C4-2B (cell line): ENCODE data around the gene CCDC138.

ENCODE experiments used
- H3K27ac ChIP-seq: fragments of 450-650 bp; 2 replicates; pipeline ENCODE4 v1.5.1; 2017
- ZFX ChIP-seq: fragments of 450-650 bp; IDR thresholded peaks from 2 replicates; pipeline ENCODE4 v1.6.1; 2017
- TF ChIP-seq, protein P1 (sequence below): fragments of 450-650 bp; conservative IDR thresholded peaks from 2 replicates; pipeline ENCODE4 v1.5.1; 2017; ENCODE audit warnings: mild to moderate bottlenecking

CCDC138 gene

DNA sequence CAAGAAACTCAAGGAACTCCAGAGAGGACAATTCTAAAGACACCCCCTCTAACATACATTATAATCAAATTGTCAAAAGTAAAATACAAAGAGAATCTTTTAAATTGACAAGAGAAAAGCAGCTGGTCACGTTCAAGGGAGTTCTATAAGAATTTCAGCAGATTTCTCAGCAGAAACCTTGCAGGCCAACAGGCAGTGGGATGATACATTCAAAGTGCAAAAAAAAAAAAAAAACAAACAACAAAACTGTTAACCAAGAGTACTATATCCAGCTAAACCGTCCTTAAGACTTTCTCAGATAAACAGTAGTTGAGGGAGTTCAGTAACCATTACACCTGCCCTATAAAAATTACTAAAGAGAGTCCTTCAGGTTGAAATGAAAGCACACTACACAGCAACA is 33.9 kb downstream of the CCDC138 start:
- TF ChIP-seq ZFX, result no peak
- no peak overlapping the region for H3K27ac ChIP-seq

DNA sequence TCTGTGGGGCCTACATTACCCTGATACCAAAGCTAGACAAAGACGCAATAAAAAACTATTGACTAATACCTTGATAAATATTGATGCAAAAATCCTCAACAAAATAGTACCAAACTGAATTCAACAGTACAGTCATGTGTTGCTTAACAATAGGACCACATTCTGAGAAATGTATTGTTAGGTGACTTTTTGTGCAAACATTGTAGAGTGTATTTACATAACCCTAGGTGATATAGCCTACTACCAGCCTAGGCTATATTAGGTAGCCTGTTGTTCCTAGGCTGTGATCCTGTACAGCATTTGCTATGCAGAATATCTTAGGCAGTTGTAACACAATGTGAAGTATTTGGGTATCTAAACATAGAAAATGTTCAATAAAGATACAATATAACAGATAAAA is 36.7 kb downstream of the CCDC138 start:
- TF ChIP-seq ZFX, result no peak
- TF ChIP-seq, protein P1, sequence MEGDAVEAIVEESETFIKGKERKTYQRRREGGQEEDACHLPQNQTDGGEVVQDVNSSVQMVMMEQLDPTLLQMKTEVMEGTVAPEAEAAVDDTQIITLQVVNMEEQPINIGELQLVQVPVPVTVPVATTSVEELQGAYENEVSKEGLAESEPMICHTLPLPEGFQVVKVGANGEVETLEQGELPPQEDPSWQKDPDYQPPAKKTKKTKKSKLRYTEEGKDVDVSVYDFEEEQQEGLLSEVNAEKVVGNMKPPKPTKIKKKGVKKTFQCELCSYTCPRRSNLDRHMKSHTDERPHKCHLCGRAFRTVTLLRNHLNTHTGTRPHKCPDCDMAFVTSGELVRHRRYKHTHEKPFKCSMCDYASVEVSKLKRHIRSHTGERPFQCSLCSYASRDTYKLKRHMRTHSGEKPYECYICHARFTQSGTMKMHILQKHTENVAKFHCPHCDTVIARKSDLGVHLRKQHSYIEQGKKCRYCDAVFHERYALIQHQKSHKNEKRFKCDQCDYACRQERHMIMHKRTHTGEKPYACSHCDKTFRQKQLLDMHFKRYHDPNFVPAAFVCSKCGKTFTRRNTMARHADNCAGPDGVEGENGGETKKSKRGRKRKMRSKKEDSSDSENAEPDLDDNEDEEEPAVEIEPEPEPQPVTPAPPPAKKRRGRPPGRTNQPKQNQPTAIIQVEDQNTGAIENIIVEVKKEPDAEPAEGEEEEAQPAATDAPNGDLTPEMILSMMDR, result no peak
- H3K27ac ChIP-seq, result no peak overlapping the region

DNA sequence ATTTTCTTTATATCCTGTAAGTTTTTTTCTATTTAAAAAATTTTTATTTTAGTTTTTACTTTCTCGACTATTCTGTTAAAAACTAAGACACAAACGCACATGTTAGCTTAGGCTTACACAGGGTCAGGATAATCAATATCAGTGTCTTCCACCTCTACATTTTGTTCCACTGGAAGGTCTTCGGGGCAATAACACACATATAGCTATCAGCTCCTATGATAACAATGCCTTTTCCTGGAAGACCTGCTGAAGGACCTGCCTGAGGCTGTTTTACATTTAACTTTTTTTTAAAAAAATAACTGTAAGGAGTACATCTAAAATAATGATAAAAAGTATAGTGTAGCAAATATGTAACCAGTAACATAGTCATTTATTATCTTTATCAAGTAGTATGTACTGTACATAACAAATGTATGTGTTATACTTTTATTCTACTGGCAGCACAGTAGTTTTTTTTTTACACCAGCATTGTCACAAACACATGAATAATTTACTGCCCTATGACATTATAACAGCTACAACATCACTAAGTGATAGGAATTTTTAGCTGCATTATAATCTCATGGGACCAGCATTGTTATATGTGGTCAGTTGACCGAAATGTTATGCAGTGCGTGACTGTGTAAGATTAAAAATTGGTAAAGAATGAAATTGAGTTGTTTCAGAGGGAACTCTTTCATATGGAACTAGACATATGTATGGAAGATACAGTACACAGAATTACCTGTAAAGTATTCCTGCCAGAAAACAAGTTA is 37.9 kb downstream of the CCDC138 start:
- TF ChIP-seq, protein P1, result no peak
- no peak for TF ChIP-seq ZFX
- H3K27ac ChIP-seq, result no peak overlapping the region

DNA sequence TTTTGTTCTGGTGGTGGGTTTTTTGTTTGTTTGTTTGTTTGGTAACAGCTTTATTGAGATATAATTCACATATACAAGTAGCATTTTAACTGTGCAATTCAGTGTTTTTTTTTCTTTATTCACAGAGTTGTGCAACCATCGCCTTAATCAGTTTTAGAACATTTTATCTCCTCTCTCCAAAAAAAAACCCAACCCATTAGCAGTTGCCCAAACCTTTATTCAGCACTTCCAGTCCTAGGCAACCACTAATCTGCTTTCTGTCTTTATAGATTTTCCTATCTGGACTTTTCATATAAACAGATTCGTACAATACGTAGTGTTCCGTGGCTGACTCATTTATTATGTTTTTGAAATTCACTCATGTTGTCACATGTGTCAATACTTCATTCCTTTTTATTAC is 38.7 kb downstream of the CCDC138 start:
- TF ChIP-seq, protein P1, result no peak
- no peak for TF ChIP-seq ZFX
- no peak overlapping the region for H3K27ac ChIP-seq

- H3K27ac ChIP-seq, result no peak overlapping the region
- TF ChIP-seq, protein P1, result no peak
- no peak for TF ChIP-seq ZFX
These were observed 39.2 kb downstream of the CCDC138 start for GRCh38 chr2:108825736-108826135.

GRCh38 chr2:108829578-108830310 is 43.2 kb downstream of the CCDC138 start:
- no peak overlapping the region for H3K27ac ChIP-seq
- TF ChIP-seq, protein P1, result no peak
- no peak for TF ChIP-seq ZFX

- H3K27ac ChIP-seq, result peak overlapping the region; percentile 84
- no peak for TF ChIP-seq ZFX
- TF ChIP-seq, protein P1, result no peak
These were observed 46.6 kb downstream of the CCDC138 start for GRCh38 chr2:108833219-108833618.

- no peak for TF ChIP-seq ZFX
- TF ChIP-seq, protein P1, result no peak
- H3K27ac ChIP-seq, result peak overlapping the region; percentile 84
These were observed 48.0 kb downstream of the CCDC138 start for GRCh38 chr2:108834620-108835019.
